Measurements from ENCODE around the gene TMEM203.
A peak's percentile ranks its signal among the peaks of the same experiment; 100 is the strongest.

Gene TMEM203

DNA sequence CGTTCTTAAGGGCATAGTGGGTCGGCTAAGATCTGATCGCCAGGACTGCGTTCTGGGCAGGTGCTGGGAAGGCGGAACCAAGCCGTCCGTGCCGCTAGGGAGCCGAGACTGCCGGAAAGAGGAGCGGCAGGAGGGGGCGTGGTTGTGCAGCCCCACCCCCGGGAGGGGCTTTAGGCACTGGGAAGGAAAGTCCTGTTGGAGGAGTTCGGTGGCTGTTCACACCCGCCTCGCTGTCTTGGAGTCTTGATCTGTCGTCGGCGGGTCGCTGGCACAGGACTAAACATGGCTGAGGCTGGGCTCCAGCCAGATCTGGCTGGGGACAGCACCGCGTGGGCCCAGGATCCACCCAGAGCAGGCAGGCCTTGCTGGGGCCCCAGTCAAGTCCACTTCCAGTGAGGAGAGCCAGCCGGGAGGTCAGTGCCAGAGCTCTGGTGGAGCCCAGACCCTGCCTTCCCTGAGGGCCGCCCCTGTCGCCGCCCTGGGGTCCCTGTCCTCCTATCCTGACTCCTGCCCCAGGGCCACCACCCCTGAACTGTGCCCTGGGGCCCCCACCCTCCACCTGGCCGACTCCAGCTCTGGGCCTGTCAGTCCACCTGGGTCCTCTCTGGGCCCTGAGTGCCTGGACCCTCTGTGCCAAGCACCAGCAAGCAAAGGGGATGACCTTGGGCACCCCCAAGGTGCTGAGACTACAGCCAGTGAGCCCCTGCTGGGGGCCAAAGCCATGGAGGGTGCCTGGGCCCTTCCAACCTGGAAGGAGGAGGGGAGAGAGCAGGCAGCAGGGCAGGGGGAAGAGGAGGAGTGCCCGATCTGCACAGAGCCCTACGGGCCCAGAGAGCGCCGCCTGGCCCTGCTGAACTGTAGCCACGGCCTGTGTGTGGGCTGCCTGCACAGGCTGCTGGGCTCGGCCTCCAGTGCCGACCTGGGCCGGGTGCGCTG, 12.1 kb upstream of the TMEM203 start:
- no peak for DNase-seq (ENCODE audit: low read depth)

DNA sequence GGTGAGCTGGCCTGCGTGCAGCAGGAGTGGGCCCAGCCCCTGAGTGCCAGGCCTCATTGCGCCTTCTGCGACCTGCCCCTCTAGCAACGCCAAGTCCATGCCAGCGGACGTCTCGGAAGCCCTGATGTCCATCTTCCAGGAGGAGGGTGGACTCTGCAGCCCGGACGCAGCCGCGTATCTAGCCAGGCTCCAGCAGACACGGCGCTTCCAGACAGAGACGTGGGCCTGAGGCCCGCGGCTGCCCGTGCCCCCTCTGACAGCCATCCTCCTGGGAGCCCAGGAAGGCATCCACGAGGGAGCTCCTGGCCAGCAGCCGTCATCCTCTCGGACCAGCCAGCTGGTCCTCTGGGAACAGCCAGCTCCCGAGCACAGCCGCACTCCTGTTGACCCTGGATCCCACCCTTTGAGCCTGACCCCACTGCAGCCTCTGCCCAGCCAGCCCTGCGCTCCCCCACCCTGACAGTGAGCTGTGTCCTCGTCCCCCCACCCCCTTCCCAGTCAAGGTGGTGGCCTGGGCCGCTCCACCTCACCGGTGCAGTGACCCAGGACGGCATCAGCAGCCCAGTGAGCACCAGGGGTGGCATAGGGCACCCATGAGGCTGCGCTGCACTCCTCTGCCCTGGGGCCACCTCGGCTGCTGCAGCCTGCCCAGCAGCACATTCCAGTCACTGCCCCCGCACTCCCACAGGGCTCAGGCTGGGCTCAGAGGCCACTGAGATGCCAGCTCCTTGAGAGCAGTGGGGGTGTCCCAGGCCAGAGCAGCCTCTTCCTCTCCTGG, 10.9 kb upstream of the TMEM203 start:
- DNase-seq (ENCODE audit: low read depth): no peak

DNA sequence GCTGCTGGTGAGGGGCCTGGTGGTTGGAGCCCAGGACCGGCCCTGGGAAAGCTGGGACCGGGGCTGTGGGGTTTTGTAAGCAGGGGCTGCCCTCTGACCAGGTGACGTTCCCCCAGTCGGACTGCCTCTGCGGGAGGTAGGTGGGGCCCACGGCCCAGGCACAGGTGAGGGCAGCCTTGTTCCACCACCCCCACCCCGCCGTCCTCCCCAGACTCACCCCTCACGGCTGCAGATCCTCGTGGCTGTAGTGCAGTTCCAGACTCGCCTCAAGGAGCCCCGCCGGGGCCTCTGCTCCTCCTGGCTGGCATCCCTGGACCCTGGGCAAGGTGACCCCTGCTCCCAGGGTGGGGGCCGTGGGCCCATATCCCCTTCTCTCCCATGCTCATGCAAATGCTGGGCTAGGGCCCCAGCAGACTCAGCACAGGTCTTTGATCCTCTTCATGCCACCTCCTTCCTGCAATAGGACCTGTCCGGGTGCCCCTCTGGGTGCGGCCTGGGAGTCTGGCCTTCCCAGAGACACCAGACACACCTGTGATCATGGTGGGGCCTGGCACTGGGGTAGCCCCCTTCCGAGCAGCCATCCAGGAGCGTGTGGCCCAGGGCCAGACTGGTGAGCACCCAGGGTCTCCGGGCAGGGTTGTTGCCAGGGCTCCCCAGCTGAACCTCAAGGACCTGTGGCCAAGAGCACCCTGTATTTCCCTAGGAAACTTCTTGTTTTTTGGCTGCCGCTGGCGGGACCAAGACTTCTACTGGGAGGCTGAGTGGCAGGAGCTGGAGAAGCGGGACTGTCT, 9.9 kb upstream of the TMEM203 start:
- no peak for DNase-seq (ENCODE audit: low read depth)

DNA sequence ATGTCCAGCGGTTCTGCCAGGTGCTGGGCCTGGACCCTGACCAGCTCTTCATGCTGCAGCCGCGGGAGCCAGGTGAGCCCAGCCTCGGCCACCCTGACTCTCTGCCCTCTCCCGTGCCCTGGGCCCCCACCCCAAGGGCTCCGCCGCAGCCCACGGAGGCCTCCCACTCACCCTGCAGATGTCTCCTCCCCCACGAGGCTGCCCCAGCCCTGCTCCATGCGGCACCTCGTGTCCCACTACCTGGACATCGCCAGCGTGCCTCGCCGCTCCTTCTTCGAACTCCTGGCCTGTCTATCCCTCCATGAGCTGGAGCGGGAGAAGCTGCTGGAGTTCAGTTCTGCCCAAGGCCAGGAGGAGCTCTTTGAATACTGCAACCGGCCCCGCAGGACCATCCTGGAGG, 9.2 kb upstream of the TMEM203 start:
- DNase-seq (ENCODE audit: low read depth): no peak

DNA sequence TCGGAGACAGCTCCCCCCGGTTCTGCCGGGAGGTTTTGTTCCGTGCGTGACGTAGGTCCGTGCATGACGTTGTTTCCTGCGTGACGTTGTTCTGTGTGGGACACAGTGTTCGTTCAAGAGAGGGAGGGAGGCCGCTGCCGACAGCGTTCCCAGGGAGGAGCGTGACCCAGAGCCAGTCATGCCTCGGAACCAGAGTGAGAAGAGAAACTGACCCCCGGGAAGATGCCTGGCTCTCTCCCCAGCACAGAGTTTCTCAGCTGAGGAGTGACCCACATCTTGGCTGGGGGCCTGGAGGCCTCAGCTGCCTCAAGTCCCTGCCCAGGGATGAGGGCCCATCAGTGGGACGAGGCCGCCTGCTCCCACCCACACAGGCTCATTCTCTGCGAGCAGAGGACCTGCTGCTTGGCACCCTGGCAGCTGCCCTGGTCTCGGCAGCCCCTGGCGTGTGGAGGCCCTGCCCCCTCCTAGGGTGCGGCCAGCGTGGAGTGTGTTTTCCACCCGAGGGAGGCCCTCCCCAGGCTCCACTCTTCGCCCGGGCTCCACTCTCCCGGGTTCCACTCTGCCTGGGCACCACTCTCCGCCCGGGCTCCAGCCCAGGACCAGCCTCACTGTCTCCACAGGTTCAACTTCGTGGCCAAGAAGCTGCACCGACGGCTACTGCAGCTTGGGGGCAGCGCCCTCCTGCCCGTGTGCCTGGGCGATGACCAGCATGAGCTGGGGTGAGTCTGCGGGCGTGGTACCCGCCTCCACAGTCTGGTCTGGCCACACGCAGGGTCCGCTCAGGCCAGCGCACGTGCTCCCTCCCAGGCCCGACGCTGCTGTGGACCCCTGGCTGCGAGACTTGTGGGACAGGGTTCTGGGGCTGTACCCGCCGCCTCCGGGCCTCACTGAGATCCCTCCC, 8.0 kb upstream of the TMEM203 start:
- DNase-seq (ENCODE audit: low read depth): no peak

DNA sequence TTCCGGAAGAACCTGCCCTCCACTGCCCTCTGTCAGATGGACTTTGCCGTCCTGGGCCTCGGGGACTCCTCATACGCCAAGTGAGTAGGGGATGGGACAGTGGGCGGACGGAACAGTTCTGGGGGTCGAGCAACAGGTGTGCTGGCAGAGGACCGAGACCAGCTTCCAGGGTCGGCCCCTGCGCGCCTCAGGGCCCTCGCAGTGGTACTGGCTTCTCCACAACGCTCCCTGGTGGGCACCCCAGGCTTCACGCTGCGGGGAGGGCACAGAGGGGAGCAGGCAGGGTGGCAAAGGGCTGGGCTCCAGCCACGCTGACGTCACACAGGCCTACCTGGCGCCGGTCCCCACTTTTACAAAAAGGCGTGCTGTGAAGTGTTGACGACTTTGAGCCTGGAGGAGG, 7.1 kb upstream of the TMEM203 start:
- no peak for DNase-seq (ENCODE audit: low read depth)

DNA sequence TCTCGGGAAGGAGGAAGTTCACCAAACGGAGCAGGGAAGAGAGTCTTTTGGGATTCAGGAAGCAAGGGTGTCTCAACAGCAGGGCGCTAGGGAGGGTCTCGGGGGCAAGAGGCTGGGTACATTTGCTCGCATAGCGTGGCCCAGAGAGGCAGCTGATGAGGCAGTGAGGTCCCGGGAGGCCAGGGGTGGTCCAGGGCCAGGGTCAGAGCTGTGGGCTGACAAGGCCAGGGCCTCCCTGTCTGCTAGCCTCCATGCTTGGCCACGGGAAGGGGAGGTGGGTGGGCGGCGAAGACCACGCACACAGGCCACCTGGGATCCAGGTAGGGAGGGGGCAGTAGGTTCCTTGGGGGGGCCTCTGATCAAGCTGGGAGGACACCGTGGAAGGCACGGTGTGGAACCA, 6.1 kb upstream of the TMEM203 start:
- no peak for DNase-seq (ENCODE audit: low read depth)

DNA sequence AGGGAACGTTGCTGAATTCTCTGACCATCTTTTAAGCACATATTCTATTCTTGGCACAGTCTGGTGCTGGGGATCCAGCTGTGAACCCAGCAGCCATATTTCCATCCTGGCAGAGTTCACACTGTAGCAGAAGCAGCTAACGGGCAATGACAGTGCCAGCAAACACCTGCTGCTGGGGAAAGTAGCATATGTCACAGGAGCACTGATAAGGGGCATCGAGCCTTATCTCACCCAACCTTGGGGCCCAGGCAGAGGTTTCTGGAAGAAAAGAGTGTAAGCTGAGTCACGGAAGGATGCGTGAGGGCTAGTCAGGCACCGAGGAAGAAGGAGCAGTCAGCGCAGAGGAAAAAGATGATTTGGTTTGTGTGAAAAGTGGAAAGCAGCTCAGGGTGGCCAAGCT, 1.2 kb upstream of the TMEM203 start:
- DNase-seq (ENCODE audit: low read depth): no peak

DNA sequence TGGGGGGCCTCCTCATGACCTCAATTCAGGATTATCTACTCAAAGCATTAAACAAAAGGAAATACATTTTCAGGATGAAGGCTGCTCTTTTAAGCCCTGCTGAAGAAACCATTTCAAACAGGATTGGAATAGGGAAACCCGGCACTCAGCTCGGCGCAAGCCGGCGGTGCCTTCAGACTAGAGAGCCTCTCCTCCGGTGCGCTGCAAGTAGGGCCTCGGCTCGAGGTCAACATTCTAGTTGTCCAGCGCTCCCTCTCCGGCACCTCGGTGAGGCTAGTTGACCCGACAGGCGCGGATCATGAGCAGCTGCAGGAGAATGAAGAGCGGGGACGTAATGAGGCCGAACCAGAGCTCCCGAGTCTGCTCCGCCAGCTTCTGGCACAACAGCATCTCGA, 720 bp downstream of the TMEM203 start:
- no peak for DNase-seq (ENCODE audit: low read depth)

DNA sequence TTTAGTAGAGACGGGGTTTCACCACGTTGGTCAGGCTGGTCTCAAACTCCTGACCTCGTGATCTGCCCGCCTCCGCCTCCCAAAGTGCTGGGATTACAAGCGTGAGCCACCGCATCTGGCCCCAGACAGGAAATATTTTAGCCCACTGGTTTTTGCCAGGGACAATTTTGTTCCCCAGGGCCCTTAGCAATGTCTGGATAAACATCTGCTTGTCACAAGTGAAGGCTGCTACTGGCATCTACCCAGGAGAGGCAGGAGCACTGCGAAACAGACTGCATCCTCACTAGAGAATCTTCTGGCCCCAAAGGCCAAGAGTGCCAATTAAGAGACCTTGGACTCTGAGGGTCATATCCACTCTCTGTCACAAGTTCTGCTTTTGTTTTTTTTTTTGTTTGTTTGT, 2.5 kb downstream of the TMEM203 start:
- DNase-seq (ENCODE audit: low read depth): no peak

DNA sequence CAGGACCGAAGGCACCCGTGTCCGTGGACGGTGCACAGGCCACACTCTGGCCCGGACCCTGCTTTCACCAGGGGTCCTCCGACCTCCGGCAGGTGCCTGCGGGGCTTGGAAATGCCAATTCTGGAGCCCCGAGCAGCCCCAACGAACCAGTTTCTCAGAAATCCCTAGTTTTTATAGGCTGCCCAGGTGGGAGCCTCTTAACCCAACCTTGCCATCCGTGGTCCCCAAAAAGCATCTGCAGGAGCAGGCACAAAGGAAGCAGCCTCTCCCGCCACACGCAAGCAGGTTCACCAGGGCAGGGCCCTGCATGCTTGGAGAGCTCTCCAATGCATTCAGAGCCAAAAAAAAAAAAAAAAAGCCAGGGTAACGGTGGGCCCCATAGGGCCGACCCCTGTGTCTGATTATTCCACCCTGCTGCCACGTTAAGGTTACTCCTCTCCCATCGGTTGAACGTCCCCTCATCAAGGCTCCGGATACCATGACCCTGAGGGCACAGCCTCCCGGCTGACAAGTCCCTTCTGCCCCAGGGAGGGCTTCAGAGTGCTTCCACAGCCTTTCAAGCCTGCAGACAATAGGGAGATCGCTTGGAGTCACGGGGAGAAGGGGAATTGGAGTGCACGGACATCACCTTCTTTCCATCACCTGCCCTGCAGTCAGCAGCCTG, 4.1 kb downstream of the TMEM203 start:
- no peak for DNase-seq (ENCODE audit: low read depth)

DNA sequence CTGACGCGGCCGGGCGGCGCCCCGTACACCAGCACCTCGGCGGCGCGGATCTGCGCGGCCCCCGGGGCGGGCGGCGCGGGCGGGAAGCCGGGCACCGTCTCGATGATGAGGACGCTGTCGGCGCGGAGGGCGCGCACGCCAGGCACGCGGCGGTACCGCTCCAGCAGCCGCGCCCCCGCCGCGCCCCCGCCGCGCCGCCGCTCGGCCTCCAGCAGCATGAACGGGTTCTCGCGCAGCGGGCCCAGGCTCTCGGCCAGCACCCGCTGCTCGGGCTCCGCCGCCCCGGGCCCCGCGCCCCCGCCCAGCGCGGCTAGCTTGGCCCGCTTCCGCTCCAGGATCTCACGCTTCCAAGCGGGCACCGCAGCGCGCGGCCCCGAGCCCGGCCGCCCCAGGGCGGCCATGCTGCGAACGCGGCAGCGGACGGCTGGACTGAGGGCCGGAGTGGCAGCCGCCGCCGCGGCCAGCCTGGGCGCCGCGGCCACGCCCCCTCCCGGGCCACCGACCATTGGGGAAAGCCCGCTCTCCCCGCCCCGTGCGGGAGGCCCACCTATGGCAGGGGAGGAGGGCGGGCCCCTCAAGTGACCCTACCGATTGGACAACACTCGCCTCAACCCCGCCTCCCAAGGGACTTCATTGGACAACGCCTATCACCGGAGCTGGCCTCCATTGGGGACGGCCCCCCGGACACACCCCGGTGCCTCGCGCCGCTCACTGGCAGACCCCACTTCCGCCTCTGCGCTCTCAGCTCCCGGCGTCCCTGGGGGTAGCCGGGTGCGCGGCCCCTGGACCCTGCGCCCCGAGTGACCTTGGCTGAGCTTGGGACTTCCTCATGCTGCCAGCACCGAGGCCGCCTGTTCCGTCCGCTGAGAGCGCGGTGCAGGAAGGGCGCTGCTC, 4.9 kb downstream of the TMEM203 start, which contains the start of gene TPRN:
TSS of gene TPRN (minus strand) at position 431 of the 894 bp plus-strand sequence. CDS start at position 401, 30 bp downstream.
- peak; percentile 96 for DNase-seq (ENCODE audit: low read depth)

DNA sequence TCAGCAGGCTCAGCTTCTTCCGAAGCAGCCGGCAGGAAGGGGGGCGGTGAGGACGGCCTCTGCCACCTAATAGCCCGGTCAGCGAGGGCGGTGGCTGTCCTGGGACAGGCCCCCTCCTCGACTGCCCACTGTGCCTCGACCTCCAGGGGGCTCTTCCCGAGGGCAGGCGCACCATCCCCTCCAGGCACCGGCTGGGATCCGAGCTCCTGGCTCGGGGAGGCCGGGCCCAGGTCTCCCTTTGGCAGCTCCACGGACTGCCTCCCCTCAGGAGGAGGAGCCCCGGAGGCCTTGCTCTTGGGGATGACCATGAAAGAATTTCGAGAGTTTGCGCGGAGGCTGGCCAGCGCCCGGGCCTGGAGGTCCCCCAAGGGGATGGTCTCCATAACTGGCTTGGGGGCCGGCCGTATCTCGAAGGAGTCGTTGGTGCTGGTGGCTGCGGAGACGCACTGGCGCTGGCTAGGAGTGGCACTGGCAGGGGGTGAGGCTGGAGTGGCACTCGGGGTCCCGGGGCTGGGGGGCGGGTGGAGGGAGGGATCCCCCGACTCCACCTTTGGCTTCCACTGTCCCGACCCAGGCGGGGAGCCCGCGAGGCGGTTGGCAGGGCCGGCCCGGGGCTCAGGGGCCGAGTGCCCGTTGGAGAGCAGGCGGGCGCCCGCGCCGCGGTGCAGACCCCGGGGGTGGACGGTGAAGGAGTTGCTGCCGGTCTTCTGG, 5.9 kb downstream of the TMEM203 start:
- DNase-seq (ENCODE audit: low read depth): no peak

DNA sequence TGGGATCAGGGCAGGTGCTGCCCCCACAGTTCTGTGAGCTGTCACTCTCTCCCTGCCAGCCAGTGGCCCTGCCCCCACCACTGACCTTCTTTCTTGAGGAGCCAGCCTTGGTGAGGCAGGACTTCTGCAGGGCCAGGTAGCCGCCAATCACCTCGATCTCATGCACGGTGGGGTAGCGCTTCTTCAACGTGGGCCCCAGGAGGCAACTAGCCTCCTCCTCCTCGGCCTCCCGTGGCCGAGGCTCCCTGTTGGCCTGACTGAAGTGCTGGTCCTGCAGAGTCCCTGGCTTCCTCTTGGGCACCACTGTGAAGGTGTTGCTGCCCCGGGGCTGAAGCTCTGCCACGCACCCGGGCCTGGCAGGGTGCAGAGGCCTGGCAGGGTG, 6.6 kb downstream of the TMEM203 start:
- no peak for DNase-seq (ENCODE audit: low read depth)

DNA sequence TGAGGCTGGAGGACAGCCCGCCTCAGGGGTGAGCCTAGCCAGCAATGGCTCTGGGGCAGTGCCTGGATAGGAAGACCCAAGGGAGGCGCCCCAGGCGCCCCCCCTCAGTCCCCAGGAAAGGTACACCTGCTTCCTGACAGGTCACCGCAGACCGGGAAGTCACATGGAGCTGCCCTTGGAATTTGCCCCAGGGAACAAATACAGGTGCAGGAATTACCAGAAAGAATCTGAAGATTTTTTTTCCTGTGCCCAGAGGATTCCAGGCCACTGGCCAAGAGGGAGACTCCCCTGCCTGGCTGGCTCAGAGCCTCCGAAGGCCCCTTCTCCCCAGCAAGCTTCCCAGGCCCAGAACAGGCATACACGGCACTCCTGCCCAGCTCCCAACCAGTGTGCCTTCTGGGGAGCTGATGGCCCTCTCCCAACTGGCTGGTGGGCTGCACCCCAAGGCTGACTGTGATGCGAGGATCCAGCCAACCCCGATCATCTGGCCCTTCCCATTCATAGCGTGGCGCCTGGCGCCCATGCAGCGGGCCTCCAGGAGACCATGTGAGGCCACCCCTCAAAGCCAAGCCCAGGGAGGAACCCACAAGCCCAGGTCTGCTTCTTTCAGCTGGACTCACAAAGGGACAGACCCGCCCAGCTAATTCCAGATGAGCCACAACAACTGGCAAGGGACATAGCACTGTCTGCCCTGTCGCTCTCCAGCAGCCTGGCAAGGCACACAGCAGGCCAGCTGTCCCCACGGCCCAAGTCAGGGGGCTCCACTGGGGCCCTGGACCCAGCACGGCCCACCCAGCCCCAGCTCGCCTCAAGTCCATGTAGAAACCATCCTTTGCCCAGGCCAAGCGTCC, 7.2 kb downstream of the TMEM203 start:
- no peak for DNase-seq (ENCODE audit: low read depth)

DNA sequence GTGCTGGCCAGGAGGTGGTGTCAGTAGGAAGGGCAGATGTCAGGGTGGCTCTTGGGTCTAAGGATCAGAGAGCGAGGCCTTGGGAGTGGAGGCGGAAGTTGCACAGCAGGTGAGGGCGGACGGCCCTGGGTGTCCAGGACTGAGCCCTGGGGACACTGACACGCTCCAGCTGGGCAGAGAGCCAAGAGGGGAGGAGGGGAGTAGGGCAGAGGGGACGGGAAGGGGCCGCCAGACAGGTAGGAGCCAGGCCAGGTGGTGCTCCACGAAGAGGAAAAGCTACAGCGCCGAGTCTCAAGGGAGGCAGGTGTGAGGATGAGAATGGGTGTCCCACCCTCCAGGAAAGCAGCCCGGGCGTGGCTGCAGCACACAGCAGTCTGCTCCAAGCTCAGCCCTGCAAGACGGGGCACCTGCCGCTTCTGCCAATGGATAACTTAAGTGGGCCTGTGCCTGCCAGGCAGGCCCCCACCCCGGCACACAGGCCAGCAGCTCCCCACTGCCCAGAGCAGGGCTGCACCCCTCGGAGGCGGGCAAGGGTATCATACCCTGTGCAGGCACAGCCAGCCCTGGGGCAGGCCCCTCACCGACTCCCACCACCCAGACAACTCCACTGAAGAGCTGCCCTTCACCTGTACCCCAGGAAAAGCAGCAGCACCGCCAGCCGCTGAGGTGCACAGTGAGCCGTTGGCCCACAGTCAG, 9.8 kb downstream of the TMEM203 start:
- no peak for DNase-seq (ENCODE audit: low read depth)

DNA sequence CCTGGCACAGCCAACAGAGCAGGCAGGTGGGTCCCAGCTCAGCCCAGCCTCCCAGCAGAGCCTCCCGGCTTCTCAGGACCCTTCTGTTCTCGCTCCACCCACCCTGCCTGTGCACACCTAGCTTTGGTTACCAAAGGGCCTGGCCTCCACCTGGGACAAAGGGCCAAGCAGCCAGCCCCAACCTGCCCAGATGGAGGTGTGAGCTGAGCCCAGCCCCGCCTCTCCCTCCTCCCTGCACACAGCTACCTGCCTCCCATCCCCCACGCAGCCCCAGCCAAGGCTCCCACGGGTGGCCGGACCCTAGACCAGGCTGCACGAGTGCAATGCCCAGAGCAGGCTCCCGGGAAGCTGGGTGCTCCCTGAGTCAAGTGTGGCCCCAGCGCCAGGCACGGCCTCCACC, 10.5 kb downstream of the TMEM203 start:
- no peak for DNase-seq (ENCODE audit: low read depth)

DNA sequence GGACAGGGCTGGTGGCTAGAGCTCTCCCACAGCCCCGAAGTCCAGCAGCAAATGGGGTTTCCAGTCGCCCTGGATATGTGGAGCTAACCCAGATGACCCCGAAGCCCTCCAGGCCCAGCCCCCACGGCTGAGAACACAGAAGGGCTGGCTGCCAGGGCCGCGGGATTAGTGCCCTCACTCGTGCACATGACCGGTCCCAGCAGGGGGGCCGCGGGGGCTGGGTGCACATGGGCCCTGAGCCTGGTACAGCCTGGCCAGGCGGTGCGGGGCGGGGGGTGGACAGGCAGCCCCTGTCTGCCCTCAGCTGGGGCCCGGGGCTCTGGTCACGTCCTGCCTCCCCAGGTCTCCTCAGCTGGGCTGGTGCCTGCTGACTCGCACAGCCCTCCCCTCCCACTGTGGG, 11.1 kb downstream of the TMEM203 start:
- DNase-seq (ENCODE audit: low read depth): no peak
